ENCODE data around the gene TUT1. TPM values are rescaled to one million over a fixed set of nuclear protein-coding genes. Genes with fewer than 3 reads are reported as not detected.

Gene TUT1
- total RNA-seq, 1 experiment from 2014 or later = 20.7 TPM

DNA sequence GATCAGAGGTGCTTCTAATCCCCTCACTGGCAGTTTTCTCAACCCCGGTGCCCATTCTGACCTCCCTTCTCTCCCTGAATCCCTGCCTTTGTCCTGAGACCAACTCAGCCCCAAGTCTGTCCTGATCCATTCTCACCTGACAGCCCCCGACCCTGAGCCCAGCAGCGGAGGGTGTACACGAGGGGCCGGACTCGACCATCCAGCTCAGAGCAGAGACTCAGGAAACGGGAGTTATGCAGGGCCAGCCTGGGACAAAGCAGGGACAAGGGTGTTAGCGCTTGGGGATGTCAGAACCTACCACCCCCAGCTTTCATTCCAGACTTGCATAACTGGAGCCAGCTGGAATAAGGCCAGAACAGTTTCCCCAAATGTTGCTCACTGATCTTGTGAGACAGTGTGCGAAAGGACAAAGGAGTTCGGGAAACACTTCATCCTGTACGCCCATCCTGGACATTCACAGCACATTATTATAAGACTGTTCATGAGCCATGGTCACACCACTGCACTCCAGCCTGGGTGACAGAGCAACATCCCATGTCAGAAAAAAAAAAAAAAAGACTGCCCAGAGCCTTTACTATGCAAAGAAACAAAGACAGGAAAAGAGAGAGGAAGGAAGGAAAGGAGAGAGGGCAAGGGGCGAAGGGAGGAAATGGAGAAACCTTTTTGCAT is 14.1 kb downstream of the TUT1 start:
- H3K4ac ChIP-seq (ENCODE audit: low read depth, low read length) = no peak overlapping the region
- no peak overlapping the region for H2BK12ac ChIP-seq (ENCODE audit: insufficient read length, low read depth, low read length)
- H4K8ac ChIP-seq (replicated peaks; ENCODE audit: insufficient read length, low read depth, low read length) = no peak overlapping the region
- peaks cover 3% of the 10 kb centered on the region for H3K79me1 ChIP-seq (ENCODE audit: insufficient read depth, low read depth, low read length, poor library complexity, severe bottlenecking)
- H2BK20ac ChIP-seq (ENCODE audit: low read depth, low read length, poor library complexity, severe bottlenecking) = no peak overlapping the region
- H3K4me2 ChIP-seq (ENCODE audit: insufficient read depth, insufficient read length, low read length) = no peak overlapping the region
- peaks cover 12% of the 10 kb centered on the region; the same call in 1 of the 2 replicates for H3K79me2 ChIP-seq (ENCODE audit: insufficient read depth, low read length)
- peaks cover 13% of the 10 kb centered on the region for H3K23me2 ChIP-seq (ENCODE audit: insufficient read length, low read depth, low read length, poor library complexity, severe bottlenecking)
- Mint-ChIP-seq H3K27me3 (ENCODE audit: low read depth) (no peaks in the 10 kb centered on the region), H3K4me3 (no peak overlapping the region), H3K36me3 (ENCODE audit: insufficient read depth in 1 of 3, low read depth in 3 of 3) (peaks cover 20 to 59% (median 50%) of the 10 kb centered on the region in 3 experiments), H3K27ac (peak overlapping the region in 1 of 3 experiments; percentile 37; a peak in 3 of 7 replicates), H3K9me3 (no peaks in the 10 kb centered on the region), H3K4me1 (peaks cover 19 to 23% of the 10 kb centered on the region in 2 experiments)
- no peak overlapping the region for H3K56ac ChIP-seq (ENCODE audit: insufficient read length, low read depth, low read length)
- H3K18ac ChIP-seq (ENCODE audit: insufficient read length, low read depth, low read length) = no peak overlapping the region
- no peak overlapping the region for H3K23ac ChIP-seq (ENCODE audit: insufficient read length, low read depth, low read length)
- H3K9ac ChIP-seq (ENCODE audit: extremely low read depth, insufficient read length, low read length) = no peak overlapping the region
- H2BK120ac ChIP-seq (ENCODE audit: low read depth, low read length, poor library complexity, severe bottlenecking) = no peak overlapping the region
- TF ChIP-seq, protein P1, sequence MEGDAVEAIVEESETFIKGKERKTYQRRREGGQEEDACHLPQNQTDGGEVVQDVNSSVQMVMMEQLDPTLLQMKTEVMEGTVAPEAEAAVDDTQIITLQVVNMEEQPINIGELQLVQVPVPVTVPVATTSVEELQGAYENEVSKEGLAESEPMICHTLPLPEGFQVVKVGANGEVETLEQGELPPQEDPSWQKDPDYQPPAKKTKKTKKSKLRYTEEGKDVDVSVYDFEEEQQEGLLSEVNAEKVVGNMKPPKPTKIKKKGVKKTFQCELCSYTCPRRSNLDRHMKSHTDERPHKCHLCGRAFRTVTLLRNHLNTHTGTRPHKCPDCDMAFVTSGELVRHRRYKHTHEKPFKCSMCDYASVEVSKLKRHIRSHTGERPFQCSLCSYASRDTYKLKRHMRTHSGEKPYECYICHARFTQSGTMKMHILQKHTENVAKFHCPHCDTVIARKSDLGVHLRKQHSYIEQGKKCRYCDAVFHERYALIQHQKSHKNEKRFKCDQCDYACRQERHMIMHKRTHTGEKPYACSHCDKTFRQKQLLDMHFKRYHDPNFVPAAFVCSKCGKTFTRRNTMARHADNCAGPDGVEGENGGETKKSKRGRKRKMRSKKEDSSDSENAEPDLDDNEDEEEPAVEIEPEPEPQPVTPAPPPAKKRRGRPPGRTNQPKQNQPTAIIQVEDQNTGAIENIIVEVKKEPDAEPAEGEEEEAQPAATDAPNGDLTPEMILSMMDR (conservative IDR thresholded peaks at IDR 0.05) = no peak
- no peaks in the 10 kb centered on the region for H3K9me3 ChIP-seq (ENCODE audit: control insufficient read depth, low read depth, low read length)
- H4K5ac ChIP-seq (ENCODE audit: insufficient read length, low read depth, low read length) = no peak overlapping the region
- no peaks in the 10 kb centered on the region for H3K27me3 ChIP-seq (ENCODE audit: insufficient read depth, low read length)
- H2BK15ac ChIP-seq (ENCODE audit: low read depth, low read length) = no peak overlapping the region
- H2AK5ac ChIP-seq (ENCODE audit: insufficient read length, low read length) = no peak overlapping the region
- H4K20me1 ChIP-seq (ENCODE audit: control insufficient read depth, insufficient read depth, insufficient read length) = no peaks in the 10 kb centered on the region
- H3T11ph ChIP-seq (ENCODE audit: low read length) = no peak overlapping the region
- H4K91ac ChIP-seq (ENCODE audit: insufficient read length, low read depth, low read length) = no peak overlapping the region
- DNase-seq = no peak
- H2AFZ ChIP-seq (ENCODE audit: low read length) = no peak overlapping the region
- no peak overlapping the region for H3K27ac ChIP-seq (ENCODE audit: insufficient read length, low read depth, low read length)
- H3K4me1 ChIP-seq (ENCODE audit: insufficient read depth, low read length) = no peaks in the 10 kb centered on the region
- H3K14ac ChIP-seq (ENCODE audit: insufficient read depth, low read length) = no peak overlapping the region
- H2BK5ac ChIP-seq (ENCODE audit: insufficient read length, low read length) = no peak overlapping the region
- no CpG with 5 or more reads among the region's 12 CpGs for WGBS (ENCODE audit: extremely low coverage, insufficient read length, low lambda C conversion rate)

All from H9 (cell line).